IPS-NIHi7 (cell line): ENCODE measurements around the gene SRCAP.

Source experiments
- DNase-seq: peaks from one replicate; pipeline ENCODE4 v3.0.0; 2012; ENCODE audit warnings: mixed read lengths; ENCODE audit errors: extremely low spot score

SRCAP gene

DNA sequence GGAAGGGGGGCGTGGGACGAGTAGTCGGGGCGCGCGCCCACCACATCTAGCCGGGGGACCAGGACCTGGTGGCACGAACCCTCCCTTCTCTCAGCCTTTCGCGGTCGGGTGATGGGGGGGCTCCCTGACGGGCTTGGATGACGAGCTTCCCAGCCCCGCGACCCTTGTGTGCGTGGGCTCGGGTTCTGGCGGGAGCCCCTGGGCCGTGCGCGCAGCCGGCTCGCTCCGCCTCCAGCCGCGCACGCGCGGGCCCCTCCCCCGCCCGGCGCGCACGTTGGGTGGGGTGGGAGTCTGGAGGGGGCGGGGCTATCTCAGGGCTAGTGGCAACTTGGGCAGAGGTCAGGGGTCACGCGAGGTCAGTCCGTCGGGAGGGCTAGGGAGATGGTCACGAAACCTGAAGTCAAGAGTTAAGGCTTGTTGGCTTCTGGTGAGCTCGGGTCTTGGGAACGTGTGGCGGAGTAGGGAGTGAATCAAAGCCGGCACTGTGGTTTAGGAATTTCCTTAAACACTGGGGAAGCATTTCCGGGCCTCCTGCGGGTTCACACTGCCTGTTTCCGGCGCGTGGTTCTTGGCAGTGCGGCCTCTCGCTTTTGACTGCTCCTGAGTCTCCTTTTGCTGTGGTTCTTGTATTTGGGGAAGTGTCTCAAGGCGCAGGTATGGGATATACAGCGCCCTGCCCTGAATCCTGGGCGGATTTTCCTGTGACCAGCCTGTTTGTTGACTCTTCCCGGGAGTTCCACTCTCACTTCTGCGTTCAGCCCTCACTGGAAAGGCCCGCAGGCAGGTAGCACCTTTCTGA is at the start of gene SRCAP:
Gene SRCAP (plus strand): TSS at position 356 of the 799 bp plus-strand sequence. CDS start 1,654 bp downstream, outside the sequence.
- peak; percentile 93 for DNase-seq

DNA sequence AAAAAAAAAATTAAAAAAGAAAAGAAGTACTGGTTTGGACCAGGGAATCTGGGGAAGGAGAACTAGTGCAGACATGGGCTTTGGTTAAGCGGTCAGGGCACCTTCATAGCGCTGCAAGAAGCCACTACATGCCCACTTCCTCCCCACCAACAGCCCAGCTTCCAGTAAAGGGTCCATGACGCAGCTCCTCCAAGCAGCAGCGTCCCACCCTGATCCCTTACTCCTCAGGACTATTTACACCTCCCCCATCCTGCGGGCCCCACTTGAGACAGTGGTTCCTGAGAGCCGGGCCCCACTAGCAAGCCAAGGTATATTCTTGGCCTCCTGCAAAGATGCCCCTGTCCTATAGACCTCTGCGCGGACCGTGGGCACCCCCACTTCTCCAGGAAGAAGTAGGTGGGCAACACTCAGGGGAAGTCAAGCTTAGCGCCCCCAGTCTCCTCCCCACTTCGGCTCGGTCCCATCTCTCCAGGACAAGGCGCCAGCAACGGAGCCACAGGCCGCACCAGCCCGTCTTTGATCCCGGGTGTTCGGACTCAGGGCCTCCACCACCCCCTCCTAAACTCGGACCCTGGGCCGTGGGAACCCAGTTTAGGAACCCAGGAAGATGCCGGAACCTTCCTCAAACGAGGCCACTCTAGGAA is 49.1 kb upstream of the SRCAP start:
- DNase-seq: no peak

DNA sequence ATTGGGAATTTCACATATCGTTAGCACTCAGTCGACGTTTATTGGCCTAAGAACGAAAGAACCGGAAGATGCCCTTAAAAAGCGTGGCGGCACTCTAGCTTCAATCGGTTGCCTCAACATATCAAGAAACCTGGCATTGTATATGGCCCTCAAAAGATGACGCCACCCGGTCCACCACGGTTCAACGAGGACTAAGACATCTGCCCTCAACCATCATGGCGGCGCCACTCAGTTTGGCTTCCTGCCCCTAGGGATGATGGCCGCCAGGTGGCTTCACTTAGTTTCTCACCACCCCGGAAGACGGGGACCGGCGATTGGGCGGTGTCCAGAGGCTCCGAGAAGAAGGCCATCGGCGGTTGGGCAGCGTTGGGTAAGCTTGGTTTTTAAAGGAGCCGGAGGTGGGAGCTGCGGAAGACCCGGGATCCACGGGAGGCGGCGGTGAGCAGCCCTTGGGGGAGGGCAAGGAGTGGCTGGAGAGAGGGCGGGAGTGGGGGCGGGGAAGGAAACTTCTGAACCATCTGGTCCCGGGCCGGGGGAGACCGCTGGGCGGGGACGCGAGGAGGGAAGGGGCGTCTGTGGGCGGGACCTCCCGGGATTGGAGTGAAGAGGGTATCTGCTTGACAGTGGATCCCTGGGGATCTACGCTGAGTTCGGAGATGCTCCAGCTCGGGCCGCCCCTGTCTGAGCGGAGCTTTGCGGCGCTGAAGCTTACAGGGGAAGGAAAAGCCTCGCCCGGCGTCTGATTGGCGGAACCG is 48.4 kb upstream of the SRCAP start, which contains the start of gene PRR14:
Gene PRR14 (plus strand): TSS at position 592 of the 755 bp plus-strand sequence. CDS start 686 bp downstream, outside the sequence.
- DNase-seq: peak; percentile 93

DNA sequence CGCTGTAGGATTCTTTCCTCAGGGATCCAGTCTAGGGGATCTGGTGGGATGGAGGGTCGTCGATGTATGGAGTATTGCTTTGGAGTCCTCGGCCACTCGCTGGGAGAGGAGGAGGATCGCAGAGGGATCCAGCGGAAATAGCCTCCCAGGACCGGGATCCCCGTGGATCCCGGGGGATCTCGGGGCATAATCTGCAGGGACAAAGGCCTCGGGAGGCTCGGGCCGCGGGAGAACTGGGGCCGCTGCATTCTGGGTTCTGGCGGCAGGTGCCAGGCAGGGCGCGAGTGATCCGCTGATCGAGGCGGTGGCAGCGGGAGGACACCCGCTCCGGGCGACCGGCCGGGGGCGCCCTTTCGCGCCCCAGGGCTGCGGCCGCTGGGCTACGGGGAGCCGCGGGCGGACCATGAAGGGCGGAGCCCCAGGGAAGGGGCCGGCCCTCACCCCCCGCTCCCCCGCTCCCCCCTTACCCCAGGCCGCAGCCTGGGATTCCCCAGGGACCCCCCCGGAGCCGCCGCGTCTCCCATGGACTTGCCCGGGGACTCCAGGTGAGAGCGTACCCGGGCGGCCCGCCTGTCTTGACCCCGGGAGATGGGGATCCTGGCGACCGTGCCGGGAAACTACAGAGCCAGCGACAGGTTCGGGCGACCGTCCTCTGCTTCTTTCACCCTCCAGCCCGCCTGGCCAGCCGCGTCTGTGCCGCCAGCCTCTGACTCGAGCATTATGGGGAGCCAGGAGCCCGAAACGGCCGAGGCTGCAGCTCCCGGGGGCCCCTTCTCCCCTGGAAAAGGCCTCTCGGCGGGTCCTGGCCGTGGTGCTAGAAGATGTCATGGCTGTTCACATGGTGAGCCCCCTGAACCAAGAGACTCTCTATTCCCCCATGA is 47.6 kb upstream of the SRCAP start:
- peak; percentile 67 for DNase-seq

DNA sequence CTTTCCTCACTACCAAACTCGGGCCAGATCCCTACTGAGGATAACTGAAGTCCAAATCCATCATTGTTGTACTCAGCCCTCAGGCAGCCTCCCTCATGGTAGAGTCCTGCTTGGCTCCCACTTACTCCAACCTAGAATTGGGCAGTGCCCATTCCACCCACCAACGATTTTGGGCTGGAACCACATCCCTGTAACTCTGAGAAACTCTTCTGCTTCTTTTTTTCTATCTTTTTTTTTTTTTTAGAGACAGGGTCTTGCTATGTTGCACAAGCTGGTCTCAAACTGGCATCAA is 47.0 kb upstream of the SRCAP start:
- no peak for DNase-seq

DNA sequence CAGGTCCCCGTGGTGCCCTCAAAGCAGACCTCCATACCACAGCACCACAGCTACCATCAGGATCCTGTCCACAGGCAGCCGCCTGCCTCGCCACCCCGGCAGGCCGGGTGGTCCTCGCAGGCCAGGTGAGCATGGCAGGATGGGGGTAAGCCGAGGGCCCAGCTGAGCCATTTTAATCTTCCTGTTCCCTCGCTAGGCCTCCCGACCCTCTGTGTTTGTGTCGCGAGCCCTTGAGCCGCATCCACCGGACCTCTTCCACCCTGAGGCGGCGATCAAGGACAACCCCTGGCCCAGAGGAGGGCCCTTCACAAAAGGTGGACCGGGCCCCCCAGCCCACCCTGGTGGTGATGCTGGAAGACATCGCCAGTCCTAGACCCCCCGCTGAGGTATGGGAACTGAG is 46.3 kb upstream of the SRCAP start:
- no peak for DNase-seq

DNA sequence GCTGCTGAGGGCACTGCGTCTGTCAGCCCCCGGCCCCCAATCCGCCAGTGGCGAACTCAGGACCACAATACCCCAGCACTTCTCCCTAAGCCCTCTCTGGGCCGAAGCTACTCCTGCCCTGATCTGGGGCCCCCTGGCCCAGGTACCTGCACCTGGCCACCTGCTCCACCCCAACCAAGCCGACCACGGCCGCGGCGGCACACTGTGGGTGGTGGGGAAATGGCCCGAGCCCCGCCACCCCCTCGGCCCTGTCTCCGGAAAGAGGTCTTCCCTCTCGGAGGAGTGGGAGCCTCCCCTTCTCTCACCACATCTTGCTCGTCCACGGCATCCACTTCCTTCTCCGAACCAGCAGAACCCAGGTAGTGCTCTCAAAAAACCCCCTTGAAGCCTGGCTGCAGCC is 44.1 kb upstream of the SRCAP start:
- DNase-seq: no peak

DNA sequence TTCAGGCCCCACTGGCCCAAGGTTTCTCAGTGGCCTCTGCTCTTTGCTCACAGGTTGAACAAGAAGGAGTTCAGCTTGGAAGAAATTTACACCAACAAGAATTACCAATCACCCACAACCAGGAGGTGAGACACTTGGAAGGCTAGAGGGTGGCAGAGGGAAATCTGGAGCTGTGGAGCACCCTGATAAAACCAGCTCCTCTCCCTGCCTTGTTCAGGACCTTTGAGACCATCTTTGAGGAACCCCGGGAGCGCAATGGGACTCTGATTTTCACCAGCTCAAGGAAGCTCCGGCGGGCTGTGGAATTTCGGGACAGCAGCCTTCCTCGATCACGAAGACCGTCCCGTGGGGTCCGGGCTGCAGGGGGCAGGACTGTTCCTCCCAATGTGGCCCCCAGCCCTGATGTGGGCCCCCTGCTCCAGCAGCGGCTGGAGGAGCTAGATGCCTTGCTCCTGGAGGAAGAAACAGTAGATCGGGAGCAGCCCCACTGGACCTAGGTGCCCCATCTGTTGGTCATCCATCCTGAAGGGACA is 43.1 kb upstream of the SRCAP start:
- no peak for DNase-seq

DNA sequence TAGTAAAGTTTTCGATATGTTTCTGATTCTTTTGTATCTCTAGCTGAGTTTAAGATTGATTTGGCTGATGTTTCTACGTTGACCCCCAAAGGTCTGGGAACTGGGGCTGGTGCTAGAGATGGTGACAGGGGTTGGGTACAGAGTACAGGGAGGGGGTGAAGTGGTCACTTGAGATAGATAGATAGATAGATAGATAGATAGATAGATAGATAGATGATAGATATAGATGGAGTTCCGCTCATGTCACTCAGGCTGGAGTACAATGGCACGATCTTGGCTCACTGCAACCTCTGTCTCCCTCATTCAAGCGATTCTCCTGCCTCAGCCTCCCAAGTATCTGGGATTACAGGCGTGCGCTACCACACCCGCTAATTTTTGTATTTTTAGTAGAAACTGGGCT is 42.6 kb upstream of the SRCAP start:
- DNase-seq: no peak

DNA sequence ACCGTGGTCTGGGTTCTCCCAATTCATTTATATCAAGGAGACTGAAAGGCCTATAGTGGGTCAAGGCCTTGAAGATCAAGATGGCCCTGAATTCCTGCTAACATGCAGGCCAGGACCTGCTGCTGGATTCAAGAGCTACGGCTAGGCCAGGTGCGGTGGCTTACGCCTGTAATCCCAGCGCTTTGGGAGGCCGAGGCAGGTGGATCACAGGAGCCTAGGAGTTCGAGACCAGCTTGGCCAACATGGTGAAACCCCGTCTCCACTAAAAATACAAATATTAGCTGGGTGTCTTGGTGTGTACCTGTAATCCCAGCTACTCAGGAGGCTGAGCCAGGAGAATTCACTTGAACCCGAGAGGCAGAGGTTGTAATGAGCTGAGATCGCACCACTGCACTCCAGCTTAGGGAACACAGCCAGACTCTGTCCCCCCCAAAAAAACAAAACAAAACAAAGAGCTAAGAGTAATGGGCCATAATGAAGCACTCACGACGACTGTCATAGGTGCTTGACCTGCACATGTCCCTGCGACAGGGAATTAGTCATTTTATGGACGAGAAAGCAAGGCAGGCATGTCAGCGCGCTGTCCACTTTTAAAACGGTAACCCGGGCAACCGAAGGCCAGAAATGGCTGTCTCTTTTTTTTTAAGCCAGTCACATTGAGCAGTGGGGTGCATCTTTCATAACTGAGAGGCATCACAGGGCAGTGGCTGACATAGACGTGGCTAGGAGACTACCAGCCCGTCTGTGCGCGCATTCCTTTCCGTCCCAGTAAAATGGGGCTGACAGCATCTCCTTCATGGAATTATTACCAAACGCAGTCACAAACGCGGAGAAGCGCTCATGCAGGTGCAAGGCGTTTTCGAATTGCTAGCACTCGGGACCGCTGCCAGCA is 41.8 kb upstream of the SRCAP start:
- DNase-seq: no peak

DNA sequence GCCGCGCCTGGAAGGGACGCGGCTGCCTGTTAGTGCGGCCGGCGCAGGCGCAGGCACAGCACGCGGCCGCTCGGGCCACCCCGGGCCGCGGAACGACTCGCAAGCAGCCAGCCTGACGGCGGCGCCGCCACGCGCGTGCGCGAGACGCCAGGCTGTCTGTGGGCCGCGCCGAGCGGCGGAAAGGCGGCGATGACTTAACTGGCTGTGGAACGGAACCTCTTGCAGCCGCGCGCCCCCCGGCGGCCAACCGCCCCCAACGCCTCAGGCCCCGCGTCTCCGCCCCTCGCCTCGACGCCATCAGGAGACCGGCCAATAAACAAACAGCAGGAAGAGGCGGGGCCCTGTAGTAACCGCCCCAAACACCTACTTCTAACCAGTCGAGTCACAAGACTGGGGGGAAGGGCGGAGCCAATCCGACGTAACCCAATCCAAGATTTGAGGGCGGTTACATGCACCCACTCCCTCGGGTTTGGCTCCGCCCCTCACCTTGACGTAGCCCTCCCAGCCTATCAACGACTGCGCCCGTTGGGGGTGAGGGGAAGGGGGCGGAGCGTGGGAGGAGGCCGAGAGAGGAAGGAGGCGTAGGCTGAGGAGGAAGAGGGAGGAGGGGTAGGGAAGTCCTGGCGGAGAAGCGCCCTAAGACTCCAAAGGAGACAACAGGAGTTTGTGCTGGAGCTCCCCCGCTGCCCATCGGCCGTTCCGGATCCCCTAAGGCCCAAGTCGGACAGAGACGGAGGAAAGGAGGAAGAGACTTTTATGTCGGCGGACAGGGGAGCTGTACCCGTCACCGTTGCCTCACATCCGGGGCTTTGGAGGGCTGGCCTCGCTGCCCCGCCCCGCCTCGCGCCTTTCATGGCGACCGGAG is 40.9 kb upstream of the SRCAP start, which contains the start of gene FBRS:
Gene FBRS (plus strand): TSS at position 566 of the 865 bp plus-strand sequence. CDS start 1,088 bp downstream, outside the sequence.
- peak; percentile 96 for DNase-seq

DNA sequence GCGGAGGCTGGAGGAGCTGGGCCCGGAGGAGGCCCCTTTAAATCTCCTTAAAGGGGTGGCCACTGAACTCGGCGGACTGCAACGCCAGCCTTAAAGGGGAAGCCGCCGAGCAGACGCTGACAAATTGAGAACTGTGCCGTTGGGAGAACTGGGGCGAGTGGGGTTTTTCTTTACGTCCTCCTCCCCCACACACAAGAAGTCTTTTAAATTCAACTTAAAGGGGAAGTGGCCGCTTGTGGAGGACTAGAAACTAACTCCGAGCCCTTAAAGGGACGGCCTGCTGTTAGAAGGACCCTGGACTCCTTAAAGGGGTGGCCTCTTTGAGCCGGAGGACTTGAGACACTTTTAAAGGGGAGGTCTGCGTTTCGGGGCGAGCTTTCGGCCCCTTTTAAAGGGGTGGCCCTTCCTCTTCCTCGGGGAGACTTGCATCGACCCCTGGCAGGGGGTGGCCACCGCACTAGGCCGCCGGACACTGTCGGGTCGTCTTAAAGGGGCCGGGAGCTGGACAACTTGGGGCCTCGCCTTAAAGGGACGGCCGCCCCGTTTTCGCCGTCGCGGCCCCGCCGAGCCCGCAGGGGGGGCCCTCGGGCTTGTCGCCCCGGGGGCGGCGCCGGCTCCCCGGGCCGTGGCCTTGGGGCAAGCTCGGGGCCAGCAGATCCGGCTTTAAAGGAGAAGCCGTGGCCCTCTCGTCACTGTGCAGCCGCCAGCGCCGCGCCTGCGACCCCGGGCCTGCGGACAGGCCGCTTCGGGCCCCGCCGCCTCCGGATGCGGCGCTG is 40.1 kb upstream of the SRCAP start:
- peak; percentile 84 for DNase-seq

DNA sequence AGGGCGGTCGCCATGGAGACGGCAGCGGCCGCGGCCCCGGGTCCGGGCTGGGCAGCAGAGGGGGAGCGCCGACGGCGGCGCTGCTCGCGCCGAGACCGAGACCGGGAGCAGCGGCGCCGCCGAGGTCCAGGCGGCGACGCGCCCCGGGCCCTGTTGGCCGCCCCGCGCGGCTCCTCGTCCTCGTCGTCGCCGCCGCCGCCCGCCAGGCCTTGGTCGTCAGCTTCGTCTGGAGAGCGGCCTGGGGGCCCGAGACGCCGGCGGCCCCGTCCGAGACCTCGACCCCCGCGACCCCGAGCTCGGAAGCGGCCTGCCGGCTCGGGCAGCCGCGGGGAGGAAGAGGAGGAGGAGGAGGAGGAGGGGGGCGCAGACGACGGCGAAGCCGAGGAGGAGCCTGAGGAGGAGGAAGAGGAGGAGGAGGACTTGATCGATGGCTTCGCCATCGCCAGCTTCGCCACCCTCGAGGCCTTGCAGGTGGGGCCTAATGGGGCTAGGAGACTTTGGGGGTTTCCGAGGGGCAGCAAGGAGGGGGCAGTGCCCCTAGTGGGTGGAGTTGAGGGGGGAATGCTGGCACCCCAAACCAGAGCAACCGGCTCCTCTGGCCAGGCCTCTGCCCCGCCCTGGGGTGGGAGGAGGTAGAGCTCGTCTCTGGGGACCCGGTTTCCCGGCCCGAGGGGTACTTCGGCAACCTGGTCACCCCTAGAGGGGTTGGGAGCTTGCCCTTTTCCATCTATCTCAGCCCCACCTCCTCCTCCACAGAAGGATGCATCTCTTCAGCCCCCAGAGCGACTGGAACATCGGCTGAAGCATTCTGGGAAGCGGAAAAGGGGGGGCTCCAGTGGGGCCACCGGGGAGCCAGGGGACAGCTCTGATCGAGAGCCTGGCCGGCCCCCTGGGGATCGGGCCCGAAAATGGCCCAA is 39.2 kb upstream of the SRCAP start:
- DNase-seq: peak; percentile 57

DNA sequence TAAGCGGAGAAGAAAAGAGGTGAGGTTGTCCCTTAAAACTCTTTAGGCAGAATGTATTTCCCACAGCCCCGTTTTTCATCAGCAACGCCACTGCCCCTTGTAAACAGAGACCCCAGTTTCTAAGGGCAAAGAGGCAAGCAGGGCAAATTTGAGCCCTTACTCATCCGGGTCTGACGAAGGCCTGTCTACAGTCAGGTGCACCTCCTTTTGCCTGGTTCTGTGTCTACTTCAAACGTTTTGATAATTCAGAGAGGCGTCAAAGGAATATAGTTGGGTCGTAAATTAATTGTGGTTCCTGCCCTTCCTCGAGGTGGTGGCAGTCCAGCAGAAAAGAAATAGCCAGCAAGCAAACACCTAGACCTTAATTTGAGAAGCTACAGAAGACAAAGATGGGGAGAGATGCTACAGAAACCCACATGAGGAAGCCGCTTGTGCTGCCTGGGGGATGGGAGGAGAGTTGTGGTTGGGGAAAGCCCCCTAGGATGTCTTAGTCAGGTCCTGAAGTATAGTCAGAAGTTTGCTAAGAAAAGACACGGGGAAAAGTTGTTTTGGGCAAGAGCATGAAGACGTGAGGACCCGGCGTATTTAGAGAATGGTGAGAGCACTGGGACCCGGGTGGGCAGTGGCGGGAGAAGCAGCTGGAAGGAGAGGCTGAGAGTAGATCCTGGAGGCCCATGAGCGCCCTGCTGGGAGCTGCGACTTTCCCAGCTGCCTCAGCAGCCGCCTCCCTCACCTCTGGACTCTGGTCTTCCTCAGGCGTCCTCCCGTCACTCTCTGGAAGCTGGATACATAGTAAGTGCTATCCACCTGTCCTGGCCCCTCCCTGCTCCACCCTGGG is 38.3 kb upstream of the SRCAP start:
- no peak for DNase-seq

DNA sequence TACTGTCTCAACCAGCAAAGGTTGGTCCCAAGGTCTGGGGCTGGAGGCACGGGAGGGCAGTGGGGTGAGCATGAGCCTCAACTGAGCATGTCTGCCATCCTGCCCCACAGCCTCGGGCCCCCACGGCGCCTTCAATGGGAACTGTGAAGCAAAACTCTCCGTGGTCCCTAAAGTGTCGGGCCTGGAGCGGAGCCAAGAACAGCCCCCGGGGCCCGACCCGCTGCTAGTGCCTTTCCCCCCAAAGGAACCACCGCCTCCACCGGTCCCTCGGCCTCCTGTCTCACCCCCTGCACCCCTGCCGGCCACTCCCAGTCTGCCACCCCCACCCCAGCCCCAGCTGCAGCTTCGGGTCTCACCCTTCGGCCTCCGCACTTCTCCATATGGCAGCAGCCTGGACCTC is 36.5 kb upstream of the SRCAP start:
- DNase-seq: no peak

DNA sequence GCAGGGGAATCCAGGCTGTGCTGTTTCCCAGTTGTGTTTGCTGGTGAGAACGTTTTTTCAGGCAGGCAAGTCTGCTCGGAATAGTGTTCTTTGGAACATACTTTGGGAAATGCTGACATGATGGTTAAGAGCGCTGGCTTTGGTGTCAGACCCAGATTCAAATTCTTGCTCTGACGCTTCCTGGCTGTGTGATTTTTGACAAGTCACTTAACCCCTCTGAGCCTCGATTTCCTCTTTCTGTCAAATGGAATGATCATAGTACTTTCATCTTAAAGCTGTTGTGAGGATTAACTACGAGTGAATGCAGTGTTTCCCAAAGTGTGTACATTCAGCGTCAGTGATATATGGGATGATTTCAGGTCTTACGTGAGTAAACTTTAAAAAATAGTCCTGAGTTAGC is 35.9 kb upstream of the SRCAP start:
- DNase-seq: no peak
